GM06990 (cell line): ENCODE data around the gene KANK4.

Source experiments
- DNase-seq: peaks from one replicate; pipeline ENCODE4 v3.0.0-alpha.2; 2011; ENCODE audit not compliant: insufficient read length; ENCODE audit errors: extremely low read depth
- H3K27me3 ChIP-seq: replicated peaks from 2 replicates; pipeline ENCODE4 v1.6.0; 2011; ENCODE audit warnings: low read length; ENCODE audit not compliant: control insufficient read depth, insufficient read depth
- H3K36me3 ChIP-seq: 2 replicates; pipeline ENCODE4 v1.5.1; 2011; ENCODE audit warnings: low read length; ENCODE audit not compliant: control insufficient read depth, insufficient read depth
- H3K4me3 ChIP-seq: replicated peaks from 2 replicates; pipeline ENCODE4 v1.5.1; 2011; ENCODE audit warnings: low read depth, mild to moderate bottlenecking, control low read depth, low read length
- CTCF ChIP-seq: IDR thresholded peaks from 2 replicates; pipeline ENCODE4 v1.5.1; 2011; ENCODE audit warnings: low read length, control low read depth, mild to moderate bottlenecking, inconsistent platforms; ENCODE audit not compliant: insufficient read depth, poor library complexity, severe bottlenecking

Gene KANK4

GRCh38 chr1:62317021-62317768 lies 2.0 kb downstream of the KANK4 start:
- TF ChIP-seq CTCF: no peak
- DNase-seq: no peak
- H3K4me3 ChIP-seq: no peak overlapping the region
- no peaks in the 10 kb centered on the region for H3K36me3 ChIP-seq
- no peaks in the 10 kb centered on the region; the same call in 1 of the 2 replicates for H3K27me3 ChIP-seq

GRCh38 chr1:62316135-62316534 lies 3.1 kb downstream of the KANK4 start:
- no peaks in the 10 kb centered on the region; the same call in 1 of the 2 replicates for H3K27me3 ChIP-seq
- no peak overlapping the region for H3K4me3 ChIP-seq
- H3K36me3 ChIP-seq: no peaks in the 10 kb centered on the region
- no peak for DNase-seq
- no peak for TF ChIP-seq CTCF

GRCh38 chr1:62315387-62315786 lies 3.8 kb downstream of the KANK4 start:
- Histone ChIP-seq H3K4me3 (no peak overlapping the region), H3K36me3 (no peaks in the 10 kb centered on the region), H3K27me3 (no peaks in the 10 kb centered on the region; the same call in 1 of the 2 replicates)
- no peak for TF ChIP-seq CTCF
- DNase-seq: no peak

- Histone ChIP-seq H3K4me3 (no peak overlapping the region), H3K36me3 (no peaks in the 10 kb centered on the region), H3K27me3 (no peaks in the 10 kb centered on the region; the same call in none of the 2 replicates)
- DNase-seq: no peak
- TF ChIP-seq CTCF: no peak
Observed at GRCh38 chr1:62314454-62315350, 4.5 kb downstream of the KANK4 start.

GRCh38 chr1:62312698-62313097 lies 6.5 kb downstream of the KANK4 start:
- DNase-seq: no peak
- H3K27me3 ChIP-seq: no peaks in the 10 kb centered on the region; the same call in none of the 2 replicates
- TF ChIP-seq CTCF: no peak
- H3K4me3 ChIP-seq: no peak overlapping the region
- no peaks in the 10 kb centered on the region for H3K36me3 ChIP-seq
